ENCODE results near the gene TMEM178A.

GRCh38 chr2:39731546-39731945 is 65.8 kb downstream of the TMEM178A start:
- TF ChIP-seq EZH2 (IDR thresholded peaks at IDR 0.05) (no peak), POLR2AphosphoS5 (IDR thresholded peaks at IDR 0.05; ENCODE audit: borderline replicate concordance, low read depth, low read length) (no peak), FOXP2 (optimal IDR thresholded peaks at IDR 0.05; ENCODE audit: control extremely low read depth, extremely low read length, insufficient read depth) (no peak)

Measured in SK-N-MC (cell line).